Measurements from ENCODE around the gene L3MBTL2. TPM values are rescaled to one million over a fixed set of nuclear protein-coding genes. Genes with fewer than 3 reads are reported as not detected.
A peak's percentile ranks its signal among the peaks of the same experiment; 100 is the strongest.
"Not testable (repeated sequence)": the region's sequence is repeated elsewhere in the genome, so short reads cannot be mapped to it uniquely, and the experiment has no call there.

The L3MBTL2 gene
- total RNA-seq (10 to 100 TPM; 17.5 to 18.6 (median 18.2) TPM), polyA plus RNA-seq (9.6 TPM)
- long read RNA-seq, donor 1, transcript L3MBTL2-201 (17 exons, 3,296 nt) = major isoform, 40 of 76 reads
- long read RNA-seq, donor 1, partial matches to known transcripts = 25 of 76 reads
- long read RNA-seq, donor 1, other reads (novel, unspliced or antisense) = 11 of 76 reads
- long read RNA-seq, donor 2, transcript L3MBTL2-201 (17 exons, 3,296 nt) = major isoform, 27 of 43 reads
- long read RNA-seq, donor 2, partial matches to known transcripts = 4 of 43 reads
- long read RNA-seq, donor 2, other reads (novel, unspliced or antisense) = 11 of 43 reads
- long read RNA-seq, donor 3, transcript L3MBTL2-201 (17 exons, 3,296 nt) = major isoform, 49 of 142 reads
- long read RNA-seq, donor 3, partial matches to known transcripts = 77 of 142 reads
- long read RNA-seq, donor 3, other reads (novel, unspliced or antisense) = 16 of 142 reads
- long read RNA-seq, donor 4, transcript L3MBTL2-201 (17 exons, 3,296 nt) = major isoform, 18 of 21 reads
- long read RNA-seq, donor 4, partial matches to known transcripts = 2 of 21 reads
- long read RNA-seq, donor 4, other reads (novel, unspliced or antisense) = 1 of 21 reads

DNA sequence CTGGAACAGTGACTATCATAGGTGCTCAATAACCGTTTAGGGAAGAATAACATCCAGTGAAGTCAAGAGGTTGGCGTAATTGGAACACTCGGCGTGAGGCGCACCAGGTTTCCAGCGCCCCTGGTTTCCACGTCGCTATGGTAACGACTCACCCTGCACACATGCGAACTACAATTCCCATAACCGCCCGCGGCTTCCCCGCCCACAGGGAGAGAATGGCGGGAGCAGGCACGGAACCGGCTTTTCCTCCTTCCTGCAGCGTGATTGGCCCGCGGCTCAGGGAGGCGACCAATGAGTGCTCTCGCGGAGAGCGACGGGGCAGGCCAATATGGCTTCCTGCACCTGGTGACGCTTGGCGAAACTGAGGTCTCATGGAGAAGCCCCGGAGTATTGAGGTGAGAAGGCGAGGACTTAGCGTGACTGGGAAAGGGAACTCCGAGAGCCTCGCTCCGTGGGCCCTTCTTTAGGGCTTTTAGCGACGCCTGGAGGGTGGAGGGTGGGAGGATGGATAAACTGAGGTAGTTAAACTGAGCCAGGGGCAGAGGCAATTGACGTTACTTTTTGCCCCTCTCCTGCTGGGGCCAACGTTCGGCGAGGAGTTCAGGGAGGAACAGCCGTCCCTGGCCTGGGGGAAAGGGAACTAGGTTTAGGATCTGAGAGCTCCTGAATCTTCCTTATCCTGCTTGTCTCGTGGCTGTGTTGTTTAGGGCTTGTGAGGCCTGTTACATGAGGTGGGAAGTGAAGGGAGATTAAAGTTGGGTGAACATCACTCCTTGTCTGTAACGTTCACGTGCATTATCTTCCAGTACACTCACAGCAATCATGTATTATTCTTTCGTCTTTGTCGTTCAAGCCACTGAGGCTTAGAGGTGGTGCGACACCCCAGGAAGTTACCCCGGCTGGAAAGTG is at the start of gene L3MBTL2:
Gene L3MBTL2 (plus strand): TSS at position 321 of the 909 bp plus-strand sequence. CDS start 51 bp downstream, at position 372.
- ATAC-seq (peak; percentile 100), DNase-seq (peak; percentile 98 to 99 (median 99))
- H3K4me1 ChIP-seq (ENCODE audit: control insufficient read depth, insufficient read depth, low read length) = no peaks in the 10 kb centered on the region
- 2% methylated on average over 47 of the region's 47 CpGs for whole genome bisulfite sequencing
- no peaks in the 10 kb centered on the region for H3K27me3 ChIP-seq (ENCODE audit: control insufficient read depth, insufficient read depth)
- intact Hi-C loops (cut with DNase I) = no loop called here
- H3K4me3 ChIP-seq (ENCODE audit: low read length) = peak within 1 kb of the TSS; percentile 69
- peak within 1 kb of the TSS; percentile 77 for H3K27ac ChIP-seq (ENCODE audit: low read length)
- no peaks in the 10 kb centered on the region for H3K9me3 ChIP-seq (ENCODE audit: control insufficient read depth, low read length)

DNA sequence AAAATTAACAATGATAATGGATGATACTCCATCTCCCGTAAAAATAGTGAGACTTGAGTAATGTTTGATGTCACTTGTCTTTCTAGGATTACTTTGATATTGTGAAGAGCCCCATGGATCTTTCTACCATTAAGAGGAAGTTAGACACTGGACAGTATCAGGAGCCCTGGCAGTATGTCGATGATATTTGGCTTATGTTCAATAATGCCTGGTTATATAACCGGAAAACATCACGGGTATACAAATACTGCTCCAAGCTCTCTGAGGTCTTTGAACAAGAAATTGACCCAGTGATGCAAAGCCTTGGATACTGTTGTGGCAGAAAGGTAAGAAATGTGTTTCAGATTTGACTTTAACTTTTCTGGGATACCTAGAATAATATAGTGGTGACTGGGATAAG is 48.0 kb upstream of the L3MBTL2 start:
- Histone ChIP-seq H3K4me1 (ENCODE audit: control insufficient read depth, insufficient read depth, low read length) (no peaks in the 10 kb centered on the region), H3K9me3 (ENCODE audit: control insufficient read depth, low read length) (no peaks in the 10 kb centered on the region), H3K27ac (ENCODE audit: low read length) (no peak overlapping the region), H3K27me3 (ENCODE audit: control insufficient read depth, insufficient read depth) (no peaks in the 10 kb centered on the region), H3K4me3 (ENCODE audit: low read length) (no peak overlapping the region)
- intact Hi-C loops (cut with DNase I) = loop anchor here in 2 of 4 donors (10.0 kb wide), 2 partner anchors 312 to 322 kb away; no protein-coding TSS in a partner anchor
- WGBS = 41% methylated on average over 4 of the region's 4 CpGs
- no peak for ATAC-seq
- no peak for DNase-seq

DNA sequence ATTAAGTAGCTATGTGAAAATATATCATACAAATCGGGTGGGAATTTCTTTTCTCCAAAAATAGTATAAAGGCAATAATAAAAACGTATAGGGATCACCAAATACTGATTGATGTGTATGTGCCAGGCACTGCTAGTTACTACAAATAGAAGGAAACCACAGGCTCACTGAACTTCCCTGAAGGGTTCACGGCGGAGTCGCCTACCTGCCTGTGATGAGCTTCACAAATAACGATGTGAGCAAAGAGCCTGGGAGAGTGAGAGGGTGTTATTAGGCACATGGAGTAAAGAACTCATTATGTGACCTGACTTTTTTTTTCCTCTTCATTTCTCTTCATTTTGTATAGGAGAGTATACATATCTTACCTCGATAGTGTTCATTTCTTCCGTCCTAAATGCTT is 36.0 kb upstream of the L3MBTL2 start:
- DNase-seq (no peak), ATAC-seq (no peak)
- Histone ChIP-seq H3K9me3 (ENCODE audit: control insufficient read depth, low read length) (no peaks in the 10 kb centered on the region), H3K4me1 (ENCODE audit: control insufficient read depth, insufficient read depth, low read length) (peaks cover 2% of the 10 kb centered on the region), H3K27me3 (ENCODE audit: control insufficient read depth, insufficient read depth) (no peaks in the 10 kb centered on the region), H3K4me3 (ENCODE audit: low read length) (no peak overlapping the region), H3K27ac (ENCODE audit: low read length) (no peak overlapping the region)
- intact Hi-C loops (cut with DNase I) = no loop called here
- 90% methylated on average over 8 of the region's 8 CpGs for WGBS

DNA sequence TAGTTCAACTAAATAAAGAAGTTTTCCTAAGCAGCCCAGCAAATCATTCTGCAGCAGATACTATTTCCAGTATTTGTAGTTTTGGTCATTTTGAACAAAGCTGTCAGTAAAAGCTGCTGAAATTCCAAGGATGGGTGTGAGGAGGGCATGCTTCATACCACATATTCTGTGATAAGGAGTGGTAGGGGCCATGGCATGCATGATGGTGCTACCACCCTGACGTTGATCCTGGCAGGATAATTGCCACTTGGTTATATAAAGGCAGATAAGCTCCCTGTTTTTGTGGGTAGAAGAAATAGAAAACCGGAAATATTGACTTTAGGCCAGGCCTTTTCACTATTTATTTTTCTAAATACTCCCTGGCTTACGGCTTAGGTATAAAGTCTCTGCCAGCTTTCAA is 33.1 kb upstream of the L3MBTL2 start:
- WGBS = 65% methylated on average over 3 of the region's 3 CpGs
- peaks cover 2% of the 10 kb centered on the region for H3K4me1 ChIP-seq (ENCODE audit: control insufficient read depth, insufficient read depth, low read length)
- H3K27ac ChIP-seq (ENCODE audit: low read length) = no peak overlapping the region

DNA sequence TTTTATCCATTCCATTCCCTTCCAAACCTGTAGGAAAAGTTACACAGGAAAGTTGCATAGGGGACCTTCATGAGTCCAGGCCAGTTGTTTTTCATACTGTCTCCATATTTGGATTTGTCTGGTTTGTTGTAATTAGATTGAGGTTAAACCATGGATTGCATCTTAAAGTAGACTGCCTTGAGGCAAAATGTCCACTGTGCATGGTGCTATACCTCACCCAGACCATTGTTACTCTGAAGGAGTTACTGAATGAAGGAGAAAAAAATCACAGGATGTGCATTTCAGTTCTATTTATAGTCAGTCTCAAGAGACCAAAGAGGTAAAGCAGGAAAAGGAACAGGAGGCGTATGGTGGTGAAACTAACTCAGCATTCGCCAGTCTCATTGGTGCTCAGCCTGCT is 29.6 kb upstream of the L3MBTL2 start:
- ATAC-seq (no peak), DNase-seq (no peak)
- WGBS = 65% methylated on average over 2 of the region's 2 CpGs
- Histone ChIP-seq H3K4me1 (ENCODE audit: control insufficient read depth, insufficient read depth, low read length) (no peaks in the 10 kb centered on the region), H3K27me3 (ENCODE audit: control insufficient read depth, insufficient read depth) (no peaks in the 10 kb centered on the region), H3K4me3 (ENCODE audit: low read length) (no peak overlapping the region), H3K27ac (ENCODE audit: low read length) (no peak overlapping the region), H3K9me3 (ENCODE audit: control insufficient read depth, low read length) (no peaks in the 10 kb centered on the region)
- intact Hi-C loops (cut with DNase I) = no loop called here

More for the DNA sequence above, 33.1 kb upstream of the L3MBTL2 start:
- DNase-seq (no peak), ATAC-seq (no peak)
- Histone ChIP-seq H3K4me3 (ENCODE audit: low read length) (no peak overlapping the region), H3K27me3 (ENCODE audit: control insufficient read depth, insufficient read depth) (no peaks in the 10 kb centered on the region), H3K9me3 (ENCODE audit: control insufficient read depth, low read length) (no peaks in the 10 kb centered on the region)
- intact Hi-C loops (cut with DNase I) = no loop called here

DNA sequence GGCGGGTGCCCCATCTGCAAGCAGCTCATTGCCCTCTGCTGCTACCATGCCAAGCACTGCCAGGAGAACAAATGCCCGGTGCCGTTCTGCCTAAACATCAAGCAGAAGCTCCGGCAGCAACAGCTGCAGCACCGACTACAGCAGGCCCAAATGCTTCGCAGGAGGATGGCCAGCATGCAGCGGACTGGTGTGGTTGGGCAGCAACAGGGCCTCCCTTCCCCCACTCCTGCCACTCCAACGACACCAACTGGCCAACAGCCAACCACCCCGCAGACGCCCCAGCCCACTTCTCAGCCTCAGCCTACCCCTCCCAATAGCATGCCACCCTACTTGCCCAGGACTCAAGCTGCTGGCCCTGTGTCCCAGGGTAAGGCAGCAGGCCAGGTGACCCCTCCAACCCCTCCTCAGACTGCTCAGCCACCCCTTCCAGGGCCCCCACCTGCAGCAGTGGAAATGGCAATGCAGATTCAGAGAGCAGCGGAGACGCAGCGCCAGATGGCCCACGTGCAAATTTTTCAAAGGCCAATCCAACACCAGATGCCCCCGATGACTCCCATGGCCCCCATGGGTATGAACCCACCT is 28.0 kb upstream of the L3MBTL2 start:
- intact Hi-C loops (cut with DNase I) = no loop called here
- WGBS = 81% methylated on average over 15 of the region's 15 CpGs
- Histone ChIP-seq H3K27ac (ENCODE audit: low read length) (no peak overlapping the region), H3K4me3 (ENCODE audit: low read length) (no peak overlapping the region), H3K27me3 (ENCODE audit: control insufficient read depth, insufficient read depth) (no peaks in the 10 kb centered on the region), H3K9me3 (ENCODE audit: control insufficient read depth, low read length) (no peaks in the 10 kb centered on the region), H3K4me1 (ENCODE audit: control insufficient read depth, insufficient read depth, low read length) (no peaks in the 10 kb centered on the region)
- DNase-seq (peak in 2 of 3 donors; percentile 53 to 60), ATAC-seq (peak in 1 of 2 donors; percentile 25)

DNA sequence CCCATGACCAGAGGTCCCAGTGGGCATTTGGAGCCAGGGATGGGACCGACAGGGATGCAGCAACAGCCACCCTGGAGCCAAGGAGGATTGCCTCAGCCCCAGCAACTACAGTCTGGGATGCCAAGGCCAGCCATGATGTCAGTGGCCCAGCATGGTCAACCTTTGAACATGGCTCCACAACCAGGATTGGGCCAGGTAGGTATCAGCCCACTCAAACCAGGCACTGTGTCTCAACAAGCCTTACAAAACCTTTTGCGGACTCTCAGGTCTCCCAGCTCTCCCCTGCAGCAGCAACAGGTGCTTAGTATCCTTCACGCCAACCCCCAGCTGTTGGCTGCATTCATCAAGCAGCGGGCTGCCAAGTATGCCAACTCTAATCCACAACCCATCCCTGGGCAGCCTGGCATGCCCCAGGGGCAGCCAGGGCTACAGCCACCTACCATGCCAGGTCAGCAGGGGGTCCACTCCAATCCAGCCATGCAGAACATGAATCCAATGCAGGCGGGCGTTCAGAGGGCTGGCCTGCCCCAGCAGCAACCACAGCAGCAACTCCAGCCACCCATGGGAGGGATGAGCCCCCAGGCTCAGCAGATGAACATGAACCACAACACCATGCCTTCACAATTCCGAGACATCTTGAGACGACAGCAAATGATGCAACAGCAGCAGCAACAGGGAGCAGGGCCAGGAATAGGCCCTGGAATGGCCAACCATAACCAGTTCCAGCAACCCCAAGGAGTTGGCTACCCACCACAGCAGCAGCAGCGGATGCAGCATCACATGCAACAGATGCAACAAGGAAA is 27.3 kb upstream of the L3MBTL2 start:
- ATAC-seq (peak in 1 of 2 donors; percentile 21), DNase-seq (peak in 1 of 3 donors; percentile 14)
- WGBS = 85% methylated on average over 9 of the region's 9 CpGs
- H3K27me3 ChIP-seq (ENCODE audit: control insufficient read depth, insufficient read depth) = no peaks in the 10 kb centered on the region
- no peaks in the 10 kb centered on the region for H3K4me1 ChIP-seq (ENCODE audit: control insufficient read depth, insufficient read depth, low read length)
- intact Hi-C loops (cut with DNase I) = no loop called here
- no peak overlapping the region for H3K4me3 ChIP-seq (ENCODE audit: low read length)
- no peaks in the 10 kb centered on the region for H3K9me3 ChIP-seq (ENCODE audit: control insufficient read depth, low read length)
- H3K27ac ChIP-seq (ENCODE audit: low read length) = no peak overlapping the region

DNA sequence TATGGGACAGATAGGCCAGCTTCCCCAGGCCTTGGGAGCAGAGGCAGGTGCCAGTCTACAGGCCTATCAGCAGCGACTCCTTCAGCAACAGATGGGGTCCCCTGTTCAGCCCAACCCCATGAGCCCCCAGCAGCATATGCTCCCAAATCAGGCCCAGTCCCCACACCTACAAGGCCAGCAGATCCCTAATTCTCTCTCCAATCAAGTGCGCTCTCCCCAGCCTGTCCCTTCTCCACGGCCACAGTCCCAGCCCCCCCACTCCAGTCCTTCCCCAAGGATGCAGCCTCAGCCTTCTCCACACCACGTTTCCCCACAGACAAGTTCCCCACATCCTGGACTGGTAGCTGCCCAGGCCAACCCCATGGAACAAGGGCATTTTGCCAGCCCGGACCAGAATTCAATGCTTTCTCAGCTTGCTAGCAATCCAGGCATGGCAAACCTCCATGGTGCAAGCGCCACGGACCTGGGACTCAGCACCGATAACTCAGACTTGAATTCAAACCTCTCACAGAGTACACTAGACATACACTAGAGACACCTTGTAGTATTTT is 26.6 kb upstream of the L3MBTL2 start:
- no peaks in the 10 kb centered on the region for H3K4me1 ChIP-seq (ENCODE audit: control insufficient read depth, insufficient read depth, low read length)
- H3K27ac ChIP-seq (ENCODE audit: low read length) = no peak overlapping the region
- DNase-seq (peak; percentile 48 to 86 (median 79)), ATAC-seq (peak in 1 of 2 donors; percentile 40)
- WGBS = 72% methylated on average over 8 of the region's 8 CpGs
- H3K27me3 ChIP-seq (ENCODE audit: control insufficient read depth, insufficient read depth) = no peaks in the 10 kb centered on the region
- no peaks in the 10 kb centered on the region for H3K9me3 ChIP-seq (ENCODE audit: control insufficient read depth, low read length)
- intact Hi-C loops (cut with DNase I) = no loop called here
- H3K4me3 ChIP-seq (ENCODE audit: low read length) = no peak overlapping the region

DNA sequence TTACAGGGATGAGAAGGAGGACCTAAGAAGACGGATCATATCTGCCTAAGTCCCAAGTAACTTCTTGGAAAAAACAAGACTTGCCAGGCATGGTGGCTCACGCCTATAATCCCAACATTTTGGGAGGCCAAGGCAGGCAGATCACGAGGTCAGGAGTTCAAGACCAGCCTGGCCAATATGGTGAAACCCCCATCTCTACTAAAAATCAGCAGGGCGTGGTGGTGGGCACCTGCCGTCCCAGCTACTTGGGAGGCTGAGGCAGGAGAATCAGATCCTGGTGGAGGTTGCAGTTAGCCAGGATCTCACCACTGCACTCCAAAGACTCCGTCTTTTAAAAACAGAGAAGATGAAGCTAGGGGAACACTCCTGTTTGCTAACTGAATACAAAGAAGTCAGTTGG is 24.8 kb upstream of the L3MBTL2 start:
- ATAC-seq; H3K27me3 ChIP-seq (ENCODE audit: control insufficient read depth, insufficient read depth); H3K27ac ChIP-seq (ENCODE audit: low read length); intact Hi-C loops (cut with DNase I); H3K4me3 ChIP-seq (ENCODE audit: low read length); H3K9me3 ChIP-seq (ENCODE audit: control insufficient read depth, low read length); DNase-seq; H3K4me1 ChIP-seq (ENCODE audit: control insufficient read depth, insufficient read depth, low read length): not testable (repeated sequence)
- WGBS = 96% methylated on average over 6 of the region's 6 CpGs

DNA sequence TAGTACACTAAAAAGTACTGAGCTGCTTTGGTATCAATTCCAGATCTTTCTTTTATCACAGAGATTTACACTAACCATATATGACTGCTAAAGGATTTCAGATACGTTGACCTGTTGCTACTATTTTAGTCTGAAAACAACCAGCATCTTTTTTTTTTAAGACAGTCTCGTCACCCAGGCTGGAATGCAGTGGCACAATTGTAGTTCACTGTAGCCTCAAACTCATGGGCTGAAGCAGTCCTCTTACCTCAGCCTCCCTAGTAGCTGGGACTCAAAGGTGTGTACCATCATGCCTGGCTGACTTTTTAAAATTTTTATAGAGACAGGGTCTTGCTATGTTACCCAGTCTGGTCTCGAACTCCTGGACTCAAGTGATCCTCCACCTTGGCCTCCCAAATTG is 24.2 kb upstream of the L3MBTL2 start:
- Histone ChIP-seq H3K9me3 (ENCODE audit: control insufficient read depth, low read length) (no peaks in the 10 kb centered on the region), H3K27ac (ENCODE audit: low read length) (no peak overlapping the region), H3K4me3 (ENCODE audit: low read length) (no peak overlapping the region), H3K4me1 (ENCODE audit: control insufficient read depth, insufficient read depth, low read length) (no peaks in the 10 kb centered on the region), H3K27me3 (ENCODE audit: control insufficient read depth, insufficient read depth) (no peaks in the 10 kb centered on the region)
- intact Hi-C loops (cut with DNase I) = no loop called here
- no peak for DNase-seq
- ATAC-seq = no peak
- WGBS = 72% methylated on average over 3 of the region's 3 CpGs

Measured in right cardiac atrium (tissue), 5 donors.